DND-41 (cell line): ENCODE measurements around the gene ZNF101.

Source experiments
- ATAC-seq: fragments of 200-7000 bp; cut with Tn5 transposase; 3 replicates; pipeline ENCODE4 v1.9.1; 2021; ENCODE audit warnings: low read depth; ENCODE audit not compliant: insufficient read depth
- DNase-seq: peaks from one replicate; pipeline ENCODE4 v3.0.0-alpha.2; 2020
- H2AFZ ChIP-seq: 2 replicates; pipeline ENCODE4 v1.6.0; 2012; ENCODE audit warnings: low read depth, low read length
- H3K27ac ChIP-seq: 2 replicates; pipeline ENCODE4 v1.5.1; 2012; ENCODE audit warnings: low read length, inconsistent platforms
- H3K27me3 ChIP-seq: fragments of 200-600 bp; sonication (generic); 2 replicates; pipeline ENCODE4 v1.6.0; 2012; ENCODE audit warnings: low read length, mild to moderate bottlenecking, inconsistent platforms; ENCODE audit not compliant: insufficient read depth, poor library complexity
- H3K36me3 ChIP-seq: 2 replicates; pipeline ENCODE4 v1.5.1; 2012; ENCODE audit warnings: low read length, inconsistent platforms; ENCODE audit not compliant: insufficient read depth
- H3K4me1 ChIP-seq: 2 replicates; pipeline ENCODE4 v1.5.1; 2012; ENCODE audit warnings: mild to moderate bottlenecking, low read length; ENCODE audit not compliant: insufficient read depth
- H3K4me2 ChIP-seq: 2 replicates; pipeline ENCODE4 v1.6.0; 2012; ENCODE audit warnings: mild to moderate bottlenecking, moderate library complexity, low read length, inconsistent platforms; ENCODE audit not compliant: insufficient read depth
- H3K4me3 ChIP-seq, 2 experiments: fragments of 200-600 bp in 1 of 2; shearing (Covaris generic) in 1 of 2; 2 replicates each; pipeline ENCODE4 v1.5.1; 2012 to 2016; ENCODE audit warnings: inconsistent platforms in 2 of 2, low read length in 2 of 2, mild to moderate bottlenecking in 2 of 2, low read depth in 1 of 2, moderate library complexity in 1 of 2
- H3K79me2 ChIP-seq: 2 replicates; pipeline ENCODE4 v1.6.0; 2012; ENCODE audit warnings: low read length, inconsistent platforms; ENCODE audit not compliant: insufficient read depth
- H3K9ac ChIP-seq: 2 replicates; pipeline ENCODE4 v1.6.0; 2012; ENCODE audit warnings: low read depth, mild to moderate bottlenecking, inconsistent platforms, low read length, moderate library complexity
- H3K9me3 ChIP-seq: 2 replicates; pipeline ENCODE4 v1.5.1; 2012; ENCODE audit warnings: low read length, moderate library complexity, mild to moderate bottlenecking, inconsistent platforms; ENCODE audit not compliant: insufficient read depth, severe bottlenecking
- H4K20me1 ChIP-seq: 2 replicates; pipeline ENCODE4 v1.6.0; 2012; ENCODE audit warnings: low read length; ENCODE audit not compliant: insufficient read depth
- EZH2 ChIP-seq: IDR thresholded peaks from 3 replicates; pipeline ENCODE4 v1.6.1; 2012; ENCODE audit warnings: borderline replicate concordance, low read depth, mild to moderate bottlenecking, moderate library complexity, low read length, inconsistent platforms; ENCODE audit not compliant: severe bottlenecking
- TF ChIP-seq, protein P1 (sequence below): IDR thresholded peaks from 2 replicates; pipeline ENCODE4 v1.5.1; 2012; ENCODE audit warnings: borderline replicate concordance, low read length, moderate library complexity, mild to moderate bottlenecking; ENCODE audit not compliant: poor library complexity, severe bottlenecking; ENCODE audit errors: extremely low read depth

Gene ZNF101

DNA sequence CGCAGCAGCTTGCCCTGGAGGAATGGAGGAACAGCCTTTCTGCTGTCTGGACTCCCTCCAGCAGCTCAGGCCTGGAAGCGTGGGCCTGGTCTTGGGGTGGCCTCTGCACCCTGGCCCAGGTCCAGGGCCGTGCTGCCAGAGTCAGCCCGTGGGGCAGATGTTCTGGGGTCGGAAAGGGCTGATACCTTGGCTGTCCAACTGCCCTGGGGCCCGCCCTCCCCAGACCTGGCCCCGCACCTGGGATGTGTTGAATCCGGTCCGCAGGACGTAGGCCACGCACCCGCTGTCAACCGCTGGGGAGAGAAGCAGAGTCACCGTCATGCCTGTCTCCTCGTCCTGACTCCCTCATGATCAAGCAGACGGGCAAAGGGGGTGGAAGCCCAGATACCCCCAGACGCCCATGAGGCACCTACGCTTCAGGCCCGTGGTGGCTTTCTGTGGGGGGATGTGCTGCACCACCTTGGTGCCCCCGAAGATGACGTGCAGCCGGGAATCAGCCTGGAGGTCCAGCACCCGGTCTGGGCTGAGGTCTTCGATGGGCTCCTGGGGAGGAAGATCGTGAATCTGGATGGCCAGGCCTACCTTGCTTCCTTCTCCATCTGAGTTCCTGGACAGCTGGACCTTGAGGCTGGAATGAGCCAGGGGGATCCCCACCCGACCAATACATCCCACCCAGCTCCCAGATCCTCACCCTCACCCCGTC, 12.8 kb upstream of the ZNF101 start:
- Histone ChIP-seq H3K36me3 (peaks cover 94% of the 10 kb centered on the region), H3K27me3 (no peaks in the 10 kb centered on the region), H2AFZ (no peak overlapping the region), H3K4me2 (no peak overlapping the region), H3K79me2 (peaks cover 32% of the 10 kb centered on the region), H4K20me1 (peaks cover 59% of the 10 kb centered on the region), H3K9ac (no peak overlapping the region), H3K9me3 (no peaks in the 10 kb centered on the region), H3K4me3 (no peak overlapping the region), H3K27ac (no peak overlapping the region), H3K4me1 (no peaks in the 10 kb centered on the region)
- no peak for ATAC-seq
- TF ChIP-seq EZH2 = no peak
- TF ChIP-seq, protein P1, sequence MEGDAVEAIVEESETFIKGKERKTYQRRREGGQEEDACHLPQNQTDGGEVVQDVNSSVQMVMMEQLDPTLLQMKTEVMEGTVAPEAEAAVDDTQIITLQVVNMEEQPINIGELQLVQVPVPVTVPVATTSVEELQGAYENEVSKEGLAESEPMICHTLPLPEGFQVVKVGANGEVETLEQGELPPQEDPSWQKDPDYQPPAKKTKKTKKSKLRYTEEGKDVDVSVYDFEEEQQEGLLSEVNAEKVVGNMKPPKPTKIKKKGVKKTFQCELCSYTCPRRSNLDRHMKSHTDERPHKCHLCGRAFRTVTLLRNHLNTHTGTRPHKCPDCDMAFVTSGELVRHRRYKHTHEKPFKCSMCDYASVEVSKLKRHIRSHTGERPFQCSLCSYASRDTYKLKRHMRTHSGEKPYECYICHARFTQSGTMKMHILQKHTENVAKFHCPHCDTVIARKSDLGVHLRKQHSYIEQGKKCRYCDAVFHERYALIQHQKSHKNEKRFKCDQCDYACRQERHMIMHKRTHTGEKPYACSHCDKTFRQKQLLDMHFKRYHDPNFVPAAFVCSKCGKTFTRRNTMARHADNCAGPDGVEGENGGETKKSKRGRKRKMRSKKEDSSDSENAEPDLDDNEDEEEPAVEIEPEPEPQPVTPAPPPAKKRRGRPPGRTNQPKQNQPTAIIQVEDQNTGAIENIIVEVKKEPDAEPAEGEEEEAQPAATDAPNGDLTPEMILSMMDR = no peak
- DNase-seq = no peak

DNA sequence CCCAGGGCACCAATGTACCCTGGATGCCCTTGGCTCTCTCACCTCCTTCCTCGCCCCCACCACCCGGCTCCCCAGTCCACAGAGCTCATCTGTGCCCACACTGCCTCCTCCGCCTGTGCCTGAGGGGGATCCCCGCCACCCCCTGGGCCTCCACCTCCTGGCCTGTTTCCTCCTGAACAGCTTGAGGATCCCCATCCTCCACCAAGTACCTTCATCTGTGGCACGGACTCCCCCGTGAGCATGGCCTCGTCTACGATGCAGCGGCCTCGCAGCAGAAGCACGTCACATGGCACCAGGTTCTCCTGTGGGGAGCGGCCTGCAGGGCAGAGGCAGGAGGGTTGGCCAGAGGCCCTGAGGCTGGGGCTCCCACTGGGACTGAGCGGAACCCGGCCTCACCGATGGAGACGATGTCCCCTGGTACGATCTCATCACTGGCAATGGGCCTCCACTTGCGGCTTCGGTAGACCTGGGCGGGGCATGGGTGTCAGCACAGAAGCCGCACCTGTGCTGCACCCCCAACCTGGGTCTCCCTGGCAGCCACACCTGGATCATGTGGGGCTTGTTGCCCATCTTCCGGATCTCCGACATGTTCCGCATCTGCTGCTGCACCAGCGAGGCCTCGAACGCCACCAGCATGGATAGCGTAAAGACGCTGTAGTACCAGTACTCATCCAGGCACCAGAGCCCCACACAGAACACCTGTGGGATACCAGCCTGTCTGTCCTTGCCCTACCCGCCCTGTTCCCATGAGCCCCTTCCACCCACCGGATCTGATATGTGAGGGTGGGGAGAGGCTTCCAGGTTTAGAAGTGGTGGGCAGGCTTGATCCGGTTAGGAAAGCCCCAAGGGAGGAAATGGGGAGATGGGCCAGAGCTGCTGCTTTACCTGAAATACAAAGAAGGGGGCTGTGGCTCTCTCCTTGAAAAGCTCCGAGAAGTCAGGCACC, 11.9 kb upstream of the ZNF101 start:
- TF ChIP-seq, protein P1 = no peak
- no peak for TF ChIP-seq EZH2
- Histone ChIP-seq H3K79me2 (peaks cover 41% of the 10 kb centered on the region), H3K4me1 (peaks cover 8% of the 10 kb centered on the region), H3K4me3 (no peak overlapping the region), H3K27ac (no peak overlapping the region), H3K9ac (no peak overlapping the region), H3K27me3 (no peaks in the 10 kb centered on the region), H4K20me1 (peaks cover 59% of the 10 kb centered on the region), H2AFZ (no peak overlapping the region), H3K4me2 (no peak overlapping the region), H3K36me3 (peaks cover 93% of the 10 kb centered on the region), H3K9me3 (no peaks in the 10 kb centered on the region)
- ATAC-seq (no peak), DNase-seq (no peak)

DNA sequence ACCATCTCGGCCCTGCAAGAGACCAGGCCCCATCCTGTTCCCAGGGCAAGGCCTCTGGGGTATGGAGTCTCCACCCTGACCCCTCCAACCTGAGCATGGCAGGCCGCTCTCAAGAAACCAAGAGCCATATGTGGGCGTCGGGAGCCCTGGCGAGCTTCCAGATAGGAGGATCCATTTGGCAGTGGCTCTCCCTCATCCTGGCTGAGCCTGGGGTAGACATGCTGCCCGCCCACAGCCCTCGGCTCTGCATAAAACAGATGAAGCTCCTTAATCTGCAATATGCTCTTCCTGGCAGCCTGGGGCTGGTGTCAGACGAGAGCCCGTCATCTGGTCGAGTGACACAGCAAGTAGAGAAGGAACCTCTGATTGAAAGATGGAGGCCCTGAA, 11.2 kb upstream of the ZNF101 start:
- DNase-seq (no peak), ATAC-seq (no peak)
- Histone ChIP-seq H3K27ac (no peak overlapping the region), H3K9ac (no peak overlapping the region), H3K36me3 (peaks cover 93% of the 10 kb centered on the region), H3K9me3 (no peaks in the 10 kb centered on the region), H3K27me3 (no peaks in the 10 kb centered on the region), H3K4me2 (no peak overlapping the region), H3K79me2 (peaks cover 48% of the 10 kb centered on the region), H3K4me1 (peaks cover 15% of the 10 kb centered on the region), H2AFZ (no peak overlapping the region), H4K20me1 (peaks cover 58% of the 10 kb centered on the region), H3K4me3 (no peak overlapping the region)
- TF ChIP-seq, protein P1 = no peak
- no peak for TF ChIP-seq EZH2
